NT2/D1 (cell line): ENCODE data around the gene SMIM38.

Experiments used
- SUZ12 ChIP-seq: IDR thresholded peaks from 2 replicates; pipeline ENCODE4 v1.6.1; 2011; ENCODE audit not compliant: insufficient read length, insufficient read depth; ENCODE audit errors: extremely low read depth
- YY1 ChIP-seq: IDR thresholded peaks from 2 replicates; pipeline ENCODE4 v1.6.1; 2011; ENCODE audit not compliant: insufficient read length, insufficient read depth
- ZNF274 ChIP-seq: IDR thresholded peaks from 2 replicates; pipeline ENCODE4 v1.6.1; 2011; ENCODE audit warnings: mild to moderate bottlenecking, low read depth, low read length

DNA sequence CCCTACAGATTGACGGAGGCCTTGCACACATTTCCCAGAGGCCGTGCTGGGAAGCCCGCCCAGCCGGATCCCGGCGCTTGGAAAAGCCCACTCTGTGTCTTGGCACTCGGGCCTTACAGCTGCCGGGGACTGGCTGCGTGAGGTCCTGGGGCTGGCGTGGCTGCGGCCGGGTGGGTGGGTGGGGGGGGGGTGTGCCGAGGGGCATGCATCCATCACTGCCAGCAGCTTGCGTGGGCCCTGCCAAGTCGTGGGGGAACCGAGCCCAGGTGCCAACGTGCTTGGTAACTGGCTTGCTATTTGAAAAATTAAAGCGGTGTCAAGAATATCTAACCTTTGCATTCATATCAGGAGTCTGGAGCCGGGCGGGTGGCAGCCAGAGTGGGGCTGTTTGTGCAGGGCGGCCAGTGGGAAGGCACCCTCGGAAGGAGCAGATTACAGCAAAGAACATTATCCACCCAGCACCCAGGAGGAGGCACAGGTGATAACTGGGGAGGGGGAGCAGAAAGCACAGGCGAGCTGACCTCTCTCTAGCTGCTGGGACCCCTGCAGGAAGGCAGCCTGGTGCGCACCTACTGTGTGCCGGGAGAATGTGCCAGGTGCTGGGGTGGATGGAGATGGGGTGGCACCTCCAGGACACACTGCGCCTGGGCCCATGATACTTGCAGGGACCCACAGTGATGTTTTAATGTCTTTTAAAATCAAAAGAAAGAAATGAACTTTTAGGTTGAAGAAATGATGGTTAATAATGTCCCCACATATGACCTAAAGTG is 28.5 kb upstream of the SMIM38 start:
- TF ChIP-seq YY1: no peak
- no peak for TF ChIP-seq SUZ12
- TF ChIP-seq ZNF274: no peak
